ENCODE measurements around the gene BABAM1. TPM values are rescaled to one million over a fixed set of nuclear protein-coding genes. Genes with fewer than 3 reads are reported as not detected.

The BABAM1 gene
- 67.9 TPM for total RNA-seq
- long read RNA-seq, transcript BABAM1-201 (9 exons, 1,472 nt) = minor isoform, 12 of 73 reads
- long read RNA-seq, transcript BABAM1-208 (9 exons, 1,470 nt) = major isoform, 34 of 73 reads
- long read RNA-seq, partial matches to known transcripts = 10 of 73 reads
- long read RNA-seq, other reads (novel, unspliced or antisense) = 13 of 73 reads

DNA sequence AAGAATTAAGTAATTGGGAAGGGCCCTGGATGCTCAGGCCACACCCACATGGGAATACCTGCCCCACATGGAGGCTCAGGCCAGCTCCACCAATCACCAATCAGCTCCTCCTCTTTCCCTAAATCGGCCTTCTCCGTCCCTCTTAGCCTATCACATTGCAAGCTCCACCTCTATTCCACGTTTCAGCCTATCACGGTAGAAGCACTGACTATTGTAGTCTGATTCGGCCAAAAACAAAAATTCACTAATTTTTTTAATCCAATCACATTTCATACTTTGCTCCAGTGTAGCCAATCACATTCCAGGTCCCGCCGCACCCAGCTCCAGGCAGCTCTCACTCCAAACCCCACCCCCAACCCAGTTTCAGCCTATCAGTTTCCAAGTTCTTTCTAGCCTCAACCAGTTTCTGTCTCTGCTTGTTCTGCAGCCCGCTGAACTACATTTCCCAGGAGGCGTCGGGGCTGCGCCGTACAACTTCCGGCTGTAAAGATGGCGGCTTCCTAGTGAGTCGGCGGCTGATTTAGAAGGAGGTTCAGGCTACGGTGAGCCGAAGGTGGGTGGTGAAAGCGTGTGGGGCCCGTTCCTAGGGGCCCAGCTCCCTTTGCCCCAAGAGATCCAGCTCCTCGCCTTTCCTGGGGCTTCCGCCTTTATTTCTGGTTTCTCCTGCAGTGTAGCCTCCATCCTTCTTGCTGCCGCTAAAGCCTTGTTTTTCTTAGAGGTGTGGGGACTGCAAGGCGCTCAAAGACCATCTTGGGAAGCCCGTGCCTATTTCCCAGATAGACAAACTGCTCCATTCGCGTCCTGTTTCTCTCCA is at the start of gene BABAM1:
TSS of gene BABAM1 (plus strand) at position 469 of the 814 bp plus-strand sequence. CDS start 1,364 bp downstream, outside the sequence.
- H3K27ac ChIP-seq = peak within 1 kb of the TSS; percentile 78
- H3K9me3 ChIP-seq = no peaks in the 10 kb centered on the region
- TF ChIP-seq, protein P1, sequence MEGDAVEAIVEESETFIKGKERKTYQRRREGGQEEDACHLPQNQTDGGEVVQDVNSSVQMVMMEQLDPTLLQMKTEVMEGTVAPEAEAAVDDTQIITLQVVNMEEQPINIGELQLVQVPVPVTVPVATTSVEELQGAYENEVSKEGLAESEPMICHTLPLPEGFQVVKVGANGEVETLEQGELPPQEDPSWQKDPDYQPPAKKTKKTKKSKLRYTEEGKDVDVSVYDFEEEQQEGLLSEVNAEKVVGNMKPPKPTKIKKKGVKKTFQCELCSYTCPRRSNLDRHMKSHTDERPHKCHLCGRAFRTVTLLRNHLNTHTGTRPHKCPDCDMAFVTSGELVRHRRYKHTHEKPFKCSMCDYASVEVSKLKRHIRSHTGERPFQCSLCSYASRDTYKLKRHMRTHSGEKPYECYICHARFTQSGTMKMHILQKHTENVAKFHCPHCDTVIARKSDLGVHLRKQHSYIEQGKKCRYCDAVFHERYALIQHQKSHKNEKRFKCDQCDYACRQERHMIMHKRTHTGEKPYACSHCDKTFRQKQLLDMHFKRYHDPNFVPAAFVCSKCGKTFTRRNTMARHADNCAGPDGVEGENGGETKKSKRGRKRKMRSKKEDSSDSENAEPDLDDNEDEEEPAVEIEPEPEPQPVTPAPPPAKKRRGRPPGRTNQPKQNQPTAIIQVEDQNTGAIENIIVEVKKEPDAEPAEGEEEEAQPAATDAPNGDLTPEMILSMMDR (IDR thresholded peaks at IDR 0.05) = no peak
- H3K36me3 ChIP-seq = peaks cover 35% of the 10 kb centered on the region
- peak within 1 kb of the TSS; percentile 70 for H3K4me3 ChIP-seq
- no peaks in the 10 kb centered on the region for H3K27me3 ChIP-seq
- ATAC-seq (peak; percentile 97), DNase-seq (peak; percentile 94)
- peaks cover 6% of the 10 kb centered on the region for H3K4me1 ChIP-seq
- intact Hi-C loops (cut with DNase I) = no loop called here

DNA sequence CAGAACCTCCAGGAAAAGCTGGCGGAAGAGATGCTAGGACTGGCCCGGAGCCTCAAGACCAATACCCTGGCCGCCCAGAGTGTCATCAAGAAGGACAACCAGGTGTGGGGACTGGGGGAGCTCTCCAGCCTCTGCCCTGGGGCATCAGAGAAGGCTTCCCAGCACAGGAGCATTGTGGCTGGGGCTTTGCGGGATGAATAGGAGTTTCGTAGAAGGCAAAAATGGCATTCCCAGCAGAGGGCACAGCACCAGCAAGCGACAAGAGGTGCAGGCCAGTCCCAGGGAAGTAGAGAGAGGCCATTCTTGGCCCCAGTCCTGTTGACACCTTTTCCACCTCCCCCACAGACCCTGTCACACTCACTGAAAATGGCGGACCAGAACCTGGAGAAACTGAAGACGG is 48.0 kb upstream of the BABAM1 start:
- Histone ChIP-seq H3K9me3 (no peaks in the 10 kb centered on the region), H3K4me1 (peaks cover 12% of the 10 kb centered on the region), H3K27me3 (no peaks in the 10 kb centered on the region), H3K27ac (no peak overlapping the region), H3K36me3 (peaks cover 24% of the 10 kb centered on the region), H3K4me3 (no peak overlapping the region)
- ATAC-seq (no peak), DNase-seq (no peak)
- intact Hi-C loops (cut with DNase I) = no loop called here
- TF ChIP-seq, protein P1 (IDR thresholded peaks at IDR 0.05) = no peak

DNA sequence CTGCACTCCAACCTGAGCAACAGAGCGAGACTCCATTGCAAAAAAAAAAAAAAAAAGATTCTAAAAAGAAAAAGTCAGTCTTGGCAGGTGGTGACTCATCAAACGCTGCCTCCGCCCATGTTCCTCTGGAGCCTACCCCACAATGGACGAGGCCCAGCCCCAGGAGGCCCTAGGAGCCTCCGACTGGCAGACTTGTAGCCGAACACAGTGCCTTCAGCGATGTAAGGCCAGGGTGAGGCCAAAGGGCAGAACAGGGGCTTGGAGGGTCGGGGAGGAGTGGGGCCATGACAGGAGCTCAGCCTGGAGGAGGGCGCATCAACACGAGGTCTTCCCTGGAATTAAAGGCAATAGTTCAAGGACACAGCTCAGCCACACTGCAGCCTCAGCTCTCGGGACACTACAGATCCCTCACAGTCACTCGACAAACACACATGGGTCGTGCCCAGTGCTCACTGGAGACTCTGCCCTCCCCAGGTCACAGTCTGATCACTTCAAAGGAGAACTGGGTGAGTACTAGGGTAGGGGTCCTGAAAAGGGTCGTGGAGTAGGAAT is 47.0 kb upstream of the BABAM1 start:
- TF ChIP-seq, protein P1 (IDR thresholded peaks at IDR 0.05) = no peak
- Histone ChIP-seq H3K9me3 (no peaks in the 10 kb centered on the region), H3K27me3 (no peaks in the 10 kb centered on the region), H3K4me1 (peaks cover 6% of the 10 kb centered on the region), H3K36me3 (peaks cover 24% of the 10 kb centered on the region), H3K27ac (no peak overlapping the region), H3K4me3 (no peak overlapping the region)
- DNase-seq (no peak), ATAC-seq (no peak)
- intact Hi-C loops (cut with DNase I) = no loop called here

DNA sequence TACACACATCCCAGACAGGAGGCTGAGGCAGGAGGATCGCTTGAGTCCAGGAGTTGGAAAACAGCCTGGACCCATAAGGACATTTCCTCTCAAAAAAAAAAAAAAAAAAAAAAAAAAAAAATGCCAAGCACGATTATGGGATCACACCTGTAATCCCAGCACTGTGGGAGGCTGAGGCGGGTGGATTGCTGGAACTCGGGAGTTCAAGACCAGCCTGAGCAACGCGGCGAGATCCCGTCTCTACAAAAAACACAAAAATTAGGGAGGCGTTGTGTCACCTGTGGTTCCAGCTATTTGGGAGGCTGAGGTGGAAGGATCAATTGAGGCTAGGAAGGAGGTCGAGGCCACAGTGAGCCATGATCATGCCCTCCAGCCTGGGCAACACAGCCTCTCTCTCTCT is 42.2 kb upstream of the BABAM1 start:
- Histone ChIP-seq H3K9me3 (no peaks in the 10 kb centered on the region), H3K4me3 (no peak overlapping the region), H3K27ac (no peak overlapping the region), H3K4me1 (peaks cover 11% of the 10 kb centered on the region), H3K36me3 (no peaks in the 10 kb centered on the region), H3K27me3 (no peaks in the 10 kb centered on the region)
- no peak for DNase-seq
- intact Hi-C loops (cut with DNase I) = no loop called here
- TF ChIP-seq, protein P1 (IDR thresholded peaks at IDR 0.05) = no peak
- no peak for ATAC-seq

DNA sequence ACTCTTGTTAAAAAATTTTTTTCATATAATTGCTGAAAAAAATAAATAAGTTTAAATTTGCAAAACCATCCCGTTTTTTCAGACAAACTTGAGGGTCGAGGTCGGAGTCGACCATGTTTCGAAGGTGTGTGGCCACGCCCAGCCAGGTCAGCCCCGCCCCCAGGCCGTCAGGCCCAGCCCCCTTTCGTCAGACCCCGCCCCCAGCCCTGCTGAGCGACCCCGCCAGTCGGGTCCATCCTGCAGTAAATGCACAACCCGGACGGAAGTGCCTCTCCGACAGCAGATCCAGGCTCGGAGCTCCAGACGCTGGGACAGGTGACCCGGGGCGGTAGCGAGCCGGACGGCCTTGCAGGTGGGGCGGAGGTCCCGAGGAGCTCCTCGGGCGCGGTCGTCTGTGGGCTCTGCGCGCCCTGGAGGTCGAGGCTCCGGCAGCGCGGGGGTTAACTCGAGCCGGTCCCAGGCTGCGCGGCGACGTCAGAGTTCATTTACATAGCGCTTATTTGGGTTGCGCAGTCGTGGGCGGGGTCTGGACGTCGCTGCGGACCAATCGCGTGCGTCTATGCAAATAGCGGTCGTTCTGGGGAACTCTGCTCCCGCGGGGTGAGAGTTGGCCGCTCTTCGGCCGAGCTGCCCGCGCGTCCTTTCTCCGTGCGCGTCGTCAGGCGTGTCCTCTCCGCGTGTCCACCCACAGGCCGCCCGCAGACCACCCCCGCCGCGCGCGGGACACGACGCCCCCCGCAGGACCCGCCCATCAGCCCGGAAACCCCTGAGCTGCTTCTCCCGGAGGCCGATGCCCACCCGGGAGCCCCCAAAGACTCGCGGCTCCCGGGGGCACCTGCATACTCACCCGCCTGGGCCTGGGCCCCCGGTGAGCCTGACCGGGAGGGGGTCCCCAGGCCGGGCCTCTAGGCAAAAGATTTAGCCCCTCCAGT is 41.0 kb upstream of the BABAM1 start, which contains the start of gene OCEL1:
TSS of gene OCEL1 (plus strand) at position 225 of the 932 bp plus-strand sequence. CDS start at position 247, 22 bp downstream.
- DNase-seq = peak; percentile 100
- TF ChIP-seq, protein P1 (IDR thresholded peaks at IDR 0.05) = no peak
- peak; percentile 96 for ATAC-seq
- Histone ChIP-seq H3K36me3 (peaks cover 7% of the 10 kb centered on the region), H3K9me3 (no peaks in the 10 kb centered on the region), H3K4me1 (peaks cover 11% of the 10 kb centered on the region), H3K4me3 (peak within 1 kb of the TSS; percentile 55), H3K27me3 (no peaks in the 10 kb centered on the region), H3K27ac (peak within 1 kb of the TSS; percentile 85)
- intact Hi-C loops (cut with DNase I) = no loop called here

Data from upper lobe of right lung (tissue), 1 donor.